Uterus (tissue), 2 donors: ENCODE results near the gene TRPC4AP.

Experiments used
- POLR2A ChIP-seq, 2 donors: fragments of 450-650 bp; IDR thresholded peaks; one replicate each; pipeline ENCODE4 v1.6.1; 2016; ENCODE audit warnings: antibody characterized with exemption in 2 of 2, mild to moderate bottlenecking in 1 of 2, moderate library complexity in 1 of 2
- TF ChIP-seq, protein P1 (sequence below), 4 experiments: fragments of 200-600 bp in 2 of 4; fragments of 450-650 bp in 2 of 4; sonication (generic) in 2 of 4; IDR thresholded peaks; one replicate each; pipeline ENCODE4 v1.5.1; 2016 to 2019; ENCODE audit warnings: antibody characterized with exemption in 4 of 4, mild to moderate bottlenecking in 2 of 4, moderate library complexity in 1 of 4

DNA sequence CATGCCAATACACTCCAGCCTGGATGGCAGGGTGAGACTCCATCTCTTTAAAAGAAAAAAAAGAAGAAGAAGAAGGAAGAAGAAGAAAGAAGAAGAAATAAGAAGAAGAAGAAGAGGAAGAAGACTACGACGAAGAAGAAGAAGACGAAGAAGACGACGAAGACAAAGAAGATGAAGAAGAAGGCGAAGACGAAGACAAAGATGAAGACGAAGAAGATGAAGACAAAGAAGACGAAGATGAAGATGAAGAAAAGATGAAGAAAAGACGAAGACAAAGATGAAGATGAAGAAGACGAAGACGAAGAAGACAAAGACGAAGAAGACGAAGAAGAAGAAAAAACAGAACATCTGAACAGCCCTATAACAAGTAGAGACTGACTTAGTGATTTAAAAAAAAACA is 33.0 kb downstream of the TRPC4AP start:
- TF ChIP-seq, protein P1, sequence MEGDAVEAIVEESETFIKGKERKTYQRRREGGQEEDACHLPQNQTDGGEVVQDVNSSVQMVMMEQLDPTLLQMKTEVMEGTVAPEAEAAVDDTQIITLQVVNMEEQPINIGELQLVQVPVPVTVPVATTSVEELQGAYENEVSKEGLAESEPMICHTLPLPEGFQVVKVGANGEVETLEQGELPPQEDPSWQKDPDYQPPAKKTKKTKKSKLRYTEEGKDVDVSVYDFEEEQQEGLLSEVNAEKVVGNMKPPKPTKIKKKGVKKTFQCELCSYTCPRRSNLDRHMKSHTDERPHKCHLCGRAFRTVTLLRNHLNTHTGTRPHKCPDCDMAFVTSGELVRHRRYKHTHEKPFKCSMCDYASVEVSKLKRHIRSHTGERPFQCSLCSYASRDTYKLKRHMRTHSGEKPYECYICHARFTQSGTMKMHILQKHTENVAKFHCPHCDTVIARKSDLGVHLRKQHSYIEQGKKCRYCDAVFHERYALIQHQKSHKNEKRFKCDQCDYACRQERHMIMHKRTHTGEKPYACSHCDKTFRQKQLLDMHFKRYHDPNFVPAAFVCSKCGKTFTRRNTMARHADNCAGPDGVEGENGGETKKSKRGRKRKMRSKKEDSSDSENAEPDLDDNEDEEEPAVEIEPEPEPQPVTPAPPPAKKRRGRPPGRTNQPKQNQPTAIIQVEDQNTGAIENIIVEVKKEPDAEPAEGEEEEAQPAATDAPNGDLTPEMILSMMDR (IDR thresholded peaks at IDR 0.05) = no peak
- no peak for TF ChIP-seq POLR2A (IDR thresholded peaks at IDR 0.05)
